CD4-positive, alpha-beta memory T cell (primary cell): ENCODE data around the gene UNC45B. TPM values are rescaled to one million over a fixed set of nuclear protein-coding genes. Genes with fewer than 3 reads are reported as not detected.
"Not testable (repeated sequence)": the region's sequence is repeated elsewhere in the genome, so short reads cannot be mapped to it uniquely, and the experiment has no call there.

ENCODE experiments used
- CTCF ChIA-PET: fragments of 350-600 bp; sonication (Branson Sonifier 250); formaldehyde crosslinking; loops from one replicate; lab custom pipeline; 2021; ENCODE audit warnings: inconsistent platforms; ENCODE audit not compliant: partially characterized antibody; lab: Charles Lee
- POLR2A ChIA-PET: fragments of 350-600 bp; sonication (Branson Sonifier 250); formaldehyde crosslinking; loops from one replicate; lab custom pipeline; 2021; ENCODE audit not compliant: partially characterized antibody; lab: Charles Lee
- DNase-seq, 5 donors: peaks; one replicate each; pipeline versions ENCODE4 v3.0.0 to v3.0.0-alpha.2; 2020 to 2022; ENCODE audit warnings: mixed read lengths in 1 of 5
- H3K27ac ChIP-seq: one replicate; pipeline ENCODE4 v1.7.0; 2013; ENCODE audit warnings: low read depth, low read length
- H3K27me3 ChIP-seq: 2 replicates; pipeline ENCODE4 v1.7.0; 2013; ENCODE audit warnings: mild to moderate bottlenecking, low read length, moderate library complexity; ENCODE audit not compliant: insufficient read depth
- H3K36me3 ChIP-seq: 2 replicates; pipeline ENCODE4 v1.7.0; 2013; ENCODE audit warnings: mild to moderate bottlenecking, low read length, moderate library complexity; ENCODE audit not compliant: insufficient read depth
- H3K4me1 ChIP-seq: 2 replicates; pipeline ENCODE4 v1.7.0; 2013; ENCODE audit warnings: mild to moderate bottlenecking, low read length, moderate library complexity; ENCODE audit not compliant: insufficient read depth
- H3K4me3 ChIP-seq, 2 donors: one replicate each; pipeline ENCODE4 v1.7.0; 2013; ENCODE audit warnings: low read length in 2 of 2, mild to moderate bottlenecking in 1 of 2
- H3K9me3 ChIP-seq, 2 donors: one replicate each; pipeline ENCODE4 v1.7.0; 2013; ENCODE audit warnings: low read length in 2 of 2, control low read depth in 1 of 2; ENCODE audit not compliant: control insufficient read depth in 1 of 2
- H3K27ac Mint-ChIP-seq, 7 donors: one replicate each; pipeline ENCODE4 v1.8.0; 2020 to 2021; ENCODE audit warnings: mixed read lengths in 7 of 7, mild to moderate bottlenecking in 6 of 7, inconsistent platforms in 3 of 7, moderate library complexity in 3 of 7
- H3K27me3 Mint-ChIP-seq, 2 donors: one replicate each; pipeline ENCODE4 v1.8.0; 2020 to 2021; ENCODE audit warnings: mixed read lengths in 2 of 2
- H3K36me3 Mint-ChIP-seq, 2 donors: one replicate each; pipeline ENCODE4 v1.8.0; 2020 to 2021; ENCODE audit warnings: mixed read lengths in 2 of 2, inconsistent platforms in 1 of 2, mild to moderate bottlenecking in 1 of 2
- H3K4me1 Mint-ChIP-seq, 4 donors: one replicate each; pipeline ENCODE4 v1.8.0; 2020 to 2021; ENCODE audit warnings: mixed read lengths in 4 of 4, mild to moderate bottlenecking in 1 of 4
- H3K4me3 Mint-ChIP-seq, 8 donors: one replicate each; pipeline ENCODE4 v1.8.0; 2020 to 2021; ENCODE audit warnings: mixed read lengths in 8 of 8, mild to moderate bottlenecking in 7 of 8, moderate library complexity in 6 of 8, inconsistent platforms in 3 of 8
- H3K9me3 Mint-ChIP-seq, 8 donors: one replicate each; pipeline ENCODE4 v1.8.0; 2020 to 2021; ENCODE audit warnings: mixed read lengths in 8 of 8, mild to moderate bottlenecking in 5 of 8, inconsistent platforms in 3 of 8, moderate library complexity in 1 of 8
- intact Hi-C: fragments of 100-400 bp; cut with micrococcal nuclease; formaldehyde crosslinking; loops from one replicate; pipeline ENCODE4 v1.15.1; 2023
- polyA plus RNA-seq, 2 donors: library from polyadenylated mRNA; unstranded; fragments of 300-500 nt; fragmentation: Illumina TruSeq; gene quantifications; one replicate each; pipeline ENCODE4 v1.2.3, GENCODE V29; 2021
- total RNA-seq, 2 experiments: library from RNA; stranded (reverse); gene quantifications; one replicate each; pipeline ENCODE4 v1.2.3, GENCODE V29; 2021

Gene UNC45B
- total and polyA plus RNA-seq, 4 experiments from 2014 or later, result 0.13 to 0.73 (median 0.64) TPM

DNA sequence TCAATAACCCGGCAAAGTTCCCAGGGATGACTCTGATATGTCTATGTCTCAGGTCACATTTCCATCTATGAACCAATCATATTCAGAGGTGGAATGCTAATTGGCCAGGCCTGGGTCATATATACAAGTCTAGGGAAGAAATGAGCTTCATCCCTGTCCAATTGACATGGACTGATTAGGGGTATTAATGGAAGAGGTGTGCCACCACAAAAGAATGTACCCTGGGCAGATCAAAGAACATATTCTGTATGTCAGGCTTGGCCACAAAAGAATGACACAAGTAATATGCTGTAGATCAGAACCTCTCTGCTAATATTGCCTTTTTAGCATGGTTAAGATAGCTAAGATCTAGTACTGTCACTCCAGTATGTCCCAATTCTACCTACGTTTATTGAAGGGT is 39.9 kb downstream of the UNC45B start:
- Mint-ChIP-seq H3K27ac (peak overlapping the region in 6 of 7 donors; percentile 32 to 95 (median 66)), H3K4me1 (peaks cover 39 to 81% (median 44%) of the 10 kb centered on the region in 4 donors), H3K36me3 (no peaks in the 10 kb centered on the region), H3K4me3 (peak overlapping the region in 3 of 8 donors; percentile 12 to 64 (median 52)), H3K9me3 (peaks cover 0 to 2% (median 0%) of the 10 kb centered on the region in 8 donors), H3K27me3 (no peaks in the 10 kb centered on the region)
- no peak overlapping the region for H3K4me3 ChIP-seq
- ChIA-PET POLR2A (interaction anchor here (0.6 to 3.0 kb wide), 6 partner anchors 9 to 283 kb away, joined by 4 to 36 read pairs (median 8); partner anchors contain the start of gene SLFN5), CTCF (interaction anchor here (1.0 kb wide), 1 partner anchor 79 kb away, joined by 3 read pairs; no protein-coding TSS in a partner anchor)
- no peaks in the 10 kb centered on the region for H3K36me3 ChIP-seq
- no peak for DNase-seq
- no peaks in the 10 kb centered on the region for H3K9me3 ChIP-seq
- peaks cover 46% of the 10 kb centered on the region for H3K4me1 ChIP-seq
- H3K27me3 ChIP-seq, result no peaks in the 10 kb centered on the region
- intact Hi-C loops, result no loop called here
- H3K27ac ChIP-seq, result no peak overlapping the region

DNA sequence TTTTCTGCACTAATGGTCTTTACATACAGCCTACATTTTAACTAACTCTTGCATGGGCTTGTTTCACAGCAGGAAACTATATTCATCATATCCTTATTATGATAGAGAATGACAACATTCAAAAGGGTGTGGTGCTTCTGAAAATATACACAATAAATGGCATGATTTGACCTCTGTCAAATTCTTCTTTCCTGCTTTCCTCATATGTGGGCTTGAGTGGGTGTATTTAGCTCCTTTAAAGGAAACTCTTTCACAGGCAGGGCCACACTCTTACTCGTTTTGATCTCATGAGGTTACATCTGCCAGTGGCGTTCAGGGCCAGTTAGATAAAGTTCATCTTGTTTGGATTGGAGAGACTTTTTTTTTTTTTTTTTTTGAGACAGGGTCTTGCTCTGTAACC is 40.5 kb downstream of the UNC45B start:
- intact Hi-C loops, result loop anchor here (2.0 kb wide), 1 partner anchor 27 kb away; no protein-coding TSS in a partner anchor
- ChIA-PET POLR2A (interaction anchor here (0.6 to 3.0 kb wide), 12 partner anchors 10 to 343 kb away, joined by 3 to 36 read pairs (median 6); partner anchors contain the start of gene SLFN5), CTCF (interaction anchor here (1.0 kb wide), 1 partner anchor 78 kb away, joined by 3 read pairs; no protein-coding TSS in a partner anchor)
- Histone ChIP-seq H3K36me3 (no peaks in the 10 kb centered on the region), H3K27me3 (no peaks in the 10 kb centered on the region), H3K27ac (no peak overlapping the region), H3K4me1 (peaks cover 46% of the 10 kb centered on the region), H3K4me3 (no peak overlapping the region), H3K9me3 (no peaks in the 10 kb centered on the region)
- peak in 4 of 5 donors; percentile 27 to 46 (median 32) for DNase-seq
- H3K36me3 Mint-ChIP-seq, result no peaks in the 10 kb centered on the region
- H3K27ac Mint-ChIP-seq, result peak overlapping the region; percentile 32 to 95 (median 71)
- H3K4me3 Mint-ChIP-seq, result peak overlapping the region in 7 of 8 donors; percentile 19 to 74 (median 62)
- peaks cover 0 to 2% (median 0%) of the 10 kb centered on the region in 8 donors for H3K9me3 Mint-ChIP-seq
- peaks cover 41 to 83% (median 49%) of the 10 kb centered on the region in 4 donors for H3K4me1 Mint-ChIP-seq
- no peaks in the 10 kb centered on the region for H3K27me3 Mint-ChIP-seq

- peaks cover 38% of the 10 kb centered on the region for H3K4me1 ChIP-seq
- no peak for DNase-seq
- intact Hi-C loops, result loop anchor here (2.0 kb wide), 1 partner anchor 26 kb away; no protein-coding TSS in a partner anchor
Observed at GRCh38 chr17:35189291-35189690, 41.7 kb downstream of the UNC45B start.

GRCh38 chr17:35191001-35191695 is 43.5 kb downstream of the UNC45B start:
- H3K36me3 ChIP-seq, result no peaks in the 10 kb centered on the region
- no peak overlapping the region for H3K4me3 Mint-ChIP-seq
- no peak for DNase-seq
- ChIA-PET POLR2A (interaction anchor here (1.0 to 2.7 kb wide), 4 partner anchors 22 to 331 kb away, joined by 3 to 14 read pairs (median 4); partner anchors contain the start of gene SLFN5), CTCF (interaction anchor here (2.3 kb wide), 1 partner anchor 22 kb away, joined by 8 read pairs; no protein-coding TSS in a partner anchor)
- no peak overlapping the region for H3K27ac ChIP-seq
- peaks cover 0 to 6% (median 0%) of the 10 kb centered on the region in 8 donors for H3K9me3 Mint-ChIP-seq
- peaks cover 35% of the 10 kb centered on the region for H3K4me1 ChIP-seq
- intact Hi-C loops, result no loop called here
- no peaks in the 10 kb centered on the region for H3K27me3 ChIP-seq
- H3K27me3 Mint-ChIP-seq, result no peaks in the 10 kb centered on the region
- peaks cover 33 to 60% (median 37%) of the 10 kb centered on the region in 4 donors for H3K4me1 Mint-ChIP-seq
- no peaks in the 10 kb centered on the region for H3K9me3 ChIP-seq
- H3K36me3 Mint-ChIP-seq, result no peaks in the 10 kb centered on the region
- no peak overlapping the region for H3K27ac Mint-ChIP-seq
- H3K4me3 ChIP-seq, result no peak overlapping the region

More at GRCh38 chr17:35189291-35189690, 41.7 kb downstream of the UNC45B start:
- POLR2A ChIA-PET, result interaction anchor here (2.0 to 3.0 kb wide), 2 partner anchors 24 to 54 kb away, joined by 10 to 36 read pairs; partner anchors contain the start of gene SLFN5
- H3K27ac ChIP-seq, result no peak overlapping the region
- no peaks in the 10 kb centered on the region for H3K9me3 ChIP-seq
- H3K27me3 ChIP-seq, result no peaks in the 10 kb centered on the region
- H3K4me3 ChIP-seq, result no peak overlapping the region
- H3K36me3 ChIP-seq, result no peaks in the 10 kb centered on the region
- Mint-ChIP-seq H3K4me1 (peaks cover 39 to 76% (median 43%) of the 10 kb centered on the region in 4 donors), H3K27ac (peak overlapping the region in 4 of 7 donors; percentile 17 to 62 (median 44)), H3K9me3 (peaks cover 0 to 2% (median 0%) of the 10 kb centered on the region in 8 donors), H3K27me3 (no peaks in the 10 kb centered on the region), H3K36me3 (no peaks in the 10 kb centered on the region), H3K4me3 (peak overlapping the region in 3 of 8 donors; percentile 22 to 62 (median 52))
- CTCF ChIA-PET, result no interaction called here

GRCh38 chr17:35192708-35193107 is 45.1 kb downstream of the UNC45B start:
- Mint-ChIP-seq H3K27ac (peak overlapping the region in 3 of 7 donors; percentile 19 to 66 (median 51)), H3K4me1 (peaks cover 23 to 44% (median 29%) of the 10 kb centered on the region in 4 donors), H3K4me3 (peak overlapping the region in 1 of 8 donors; percentile 23)

GRCh38 chr17:35194001-35194400 is 46.4 kb downstream of the UNC45B start, which contains the start of gene SLC35G3:
Gene SLC35G3 (minus strand): TSS chr17:35194393. CDS start chr17:35194307, 86 bp downstream.
- DNase-seq, H3K36me3 ChIP-seq, H3K4me3 ChIP-seq, intact Hi-C loops, H3K4me1 ChIP-seq, H3K36me3 Mint-ChIP-seq, H3K9me3 ChIP-seq, H3K27me3 Mint-ChIP-seq, H3K27me3 ChIP-seq, H3K9me3 Mint-ChIP-seq, H3K4me3 Mint-ChIP-seq, H3K27ac ChIP-seq, POLR2A ChIA-PET, CTCF ChIA-PET: not testable (repeated sequence)
- Mint-ChIP-seq H3K27ac (peak within 1 kb of the TSS in 5 of 7 donors; percentile 18 to 71 (median 51)), H3K4me1 (peaks cover 13 to 31% (median 17%) of the 10 kb centered on the region in 4 donors)

More at GRCh38 chr17:35192708-35193107, 45.1 kb downstream of the UNC45B start:
- DNase-seq, result no peak
- Histone ChIP-seq H3K4me1 (peaks cover 20% of the 10 kb centered on the region), H3K27me3 (no peaks in the 10 kb centered on the region), H3K9me3 (no peaks in the 10 kb centered on the region), H3K36me3 (no peaks in the 10 kb centered on the region), H3K27ac (no peak overlapping the region), H3K4me3 (no peak overlapping the region)
- POLR2A ChIA-PET, result interaction anchor here (2.7 kb wide), 1 partner anchor 20 kb away, joined by 14 read pairs; no protein-coding TSS in a partner anchor
- CTCF ChIA-PET, result interaction anchor here (0.7 kb wide), 1 partner anchor 18 kb away, joined by 3 read pairs; no protein-coding TSS in a partner anchor
- intact Hi-C loops, result no loop called here
- Mint-ChIP-seq H3K9me3 (peaks cover 0 to 6% (median 0%) of the 10 kb centered on the region in 8 donors), H3K36me3 (no peaks in the 10 kb centered on the region), H3K27me3 (no peaks in the 10 kb centered on the region)
